Effector memory CD4-positive, alpha-beta T cell (primary cell): Measurements from ENCODE around the gene CTAG1A.
"Not testable (repeated sequence)": the region's sequence is repeated elsewhere in the genome, so short reads cannot be mapped to it uniquely, and the experiment has no call there.

Experiments
- DNase-seq, 3 donors: peaks; one replicate each; pipeline ENCODE4 v3.0.0-alpha.2; 2020
- H3K27ac ChIP-seq: 2 replicates; pipeline ENCODE4 v1.7.0; 2013; ENCODE audit warnings: mild to moderate bottlenecking, low read length, moderate library complexity; ENCODE audit not compliant: insufficient read depth, poor library complexity, severe bottlenecking
- H3K27me3 ChIP-seq: replicated peaks from 2 replicates; pipeline ENCODE4 v1.7.0; 2013; ENCODE audit warnings: mild to moderate bottlenecking, low read length; ENCODE audit not compliant: insufficient read depth, control insufficient read depth, poor library complexity, severe bottlenecking
- H3K36me3 ChIP-seq: 2 replicates; pipeline ENCODE4 v1.7.0; 2013; ENCODE audit warnings: mild to moderate bottlenecking, low read length, moderate library complexity; ENCODE audit not compliant: control insufficient read depth, insufficient read depth
- H3K4me1 ChIP-seq: 2 replicates; pipeline ENCODE4 v1.7.0; 2013; ENCODE audit warnings: low read length, mild to moderate bottlenecking; ENCODE audit not compliant: control insufficient read depth, insufficient read depth, poor library complexity, severe bottlenecking
- H3K4me3 ChIP-seq: 2 replicates; pipeline ENCODE4 v1.7.0; 2013; ENCODE audit warnings: low read length, low read depth, mild to moderate bottlenecking; ENCODE audit not compliant: insufficient read depth, poor library complexity, severe bottlenecking
- H3K9me3 ChIP-seq: 2 replicates; pipeline ENCODE4 v1.7.0; 2013; ENCODE audit warnings: mild to moderate bottlenecking, low read length, moderate library complexity; ENCODE audit not compliant: control insufficient read depth

Gene CTAG1A

GRCh38 chrX:154597221-154597620 is 12.3 kb downstream of the CTAG1A start:
- H3K4me3 ChIP-seq: no peak overlapping the region
- H3K9me3 ChIP-seq: no peaks in the 10 kb centered on the region
- no peaks in the 10 kb centered on the region for H3K4me1 ChIP-seq
- DNase-seq: no peak
- H3K27me3 ChIP-seq: no peaks in the 10 kb centered on the region
- H3K27ac ChIP-seq: no peak overlapping the region
- no peaks in the 10 kb centered on the region for H3K36me3 ChIP-seq

- Histone ChIP-seq H3K36me3 (no peaks in the 10 kb centered on the region), H3K4me3 (no peak overlapping the region), H3K27me3 (no peaks in the 10 kb centered on the region), H3K27ac (no peak overlapping the region), H3K9me3 (no peaks in the 10 kb centered on the region), H3K4me1 (no peaks in the 10 kb centered on the region)
- no peak for DNase-seq
Observed at GRCh38 chrX:154598656-154599055, 13.7 kb downstream of the CTAG1A start.

GRCh38 chrX:154599531-154599930 is 14.6 kb downstream of the CTAG1A start:
- Histone ChIP-seq H3K27ac (no peak overlapping the region), H3K4me3 (no peak overlapping the region), H3K27me3 (no peaks in the 10 kb centered on the region), H3K4me1 (no peaks in the 10 kb centered on the region), H3K36me3 (no peaks in the 10 kb centered on the region), H3K9me3 (no peaks in the 10 kb centered on the region)
- no peak for DNase-seq

- H3K4me1 ChIP-seq: no peaks in the 10 kb centered on the region
- H3K36me3 ChIP-seq: no peaks in the 10 kb centered on the region
- H3K27ac ChIP-seq: no peak overlapping the region
- DNase-seq: no peak
- no peaks in the 10 kb centered on the region for H3K9me3 ChIP-seq
- H3K27me3 ChIP-seq: no peaks in the 10 kb centered on the region
- no peak overlapping the region for H3K4me3 ChIP-seq
Observed at GRCh38 chrX:154600759-154601374, 15.9 kb downstream of the CTAG1A start.

- H3K9me3 ChIP-seq: no peaks in the 10 kb centered on the region
- H3K27ac ChIP-seq: no peak overlapping the region
- no peak for DNase-seq
- no peaks in the 10 kb centered on the region for H3K4me1 ChIP-seq
- no peak overlapping the region for H3K4me3 ChIP-seq
- no peaks in the 10 kb centered on the region for H3K36me3 ChIP-seq
- no peaks in the 10 kb centered on the region for H3K27me3 ChIP-seq
Observed at GRCh38 chrX:154602226-154602625, 17.3 kb downstream of the CTAG1A start.

DNA sequence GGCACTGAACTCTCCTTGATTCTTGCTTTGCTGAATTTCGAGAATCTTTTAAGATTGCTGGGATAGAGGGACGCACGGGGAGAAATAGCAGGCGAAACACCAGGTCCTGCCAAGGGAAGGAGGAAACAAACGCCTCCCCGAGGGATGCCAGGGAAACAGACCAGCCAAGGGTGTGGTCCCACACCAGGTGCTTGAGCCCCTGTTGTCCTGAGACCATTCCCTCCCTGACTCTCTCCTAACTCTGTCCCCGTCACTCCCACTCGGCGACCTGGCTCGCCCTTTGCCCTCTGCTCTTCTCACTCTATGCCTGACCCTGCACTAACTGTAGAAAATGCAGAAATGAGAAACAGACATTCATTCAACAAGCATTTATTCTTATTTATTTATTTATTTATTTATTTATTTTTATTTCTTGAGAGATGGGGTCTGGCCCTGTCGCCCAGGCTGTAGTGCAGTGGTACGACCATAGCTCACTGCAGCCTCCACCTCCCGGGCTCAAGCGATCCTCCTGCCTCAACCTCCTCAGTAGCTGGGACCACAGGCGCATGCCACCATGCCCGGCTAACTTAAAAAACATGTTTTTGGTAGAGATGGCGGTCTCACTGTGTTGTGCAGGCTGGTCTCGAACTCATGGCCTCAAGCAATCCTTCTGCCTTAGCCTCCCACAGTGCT is 18.0 kb downstream of the CTAG1A start:
- H3K4me1 ChIP-seq: no peaks in the 10 kb centered on the region
- no peak overlapping the region for H3K4me3 ChIP-seq

GRCh38 chrX:154603438-154604430 is 18.8 kb downstream of the CTAG1A start:
- H3K27ac ChIP-seq: no peak overlapping the region
- H3K27me3 ChIP-seq: no peaks in the 10 kb centered on the region
- H3K9me3 ChIP-seq: no peaks in the 10 kb centered on the region
- DNase-seq: no peak
- H3K4me3 ChIP-seq: no peak overlapping the region
- no peaks in the 10 kb centered on the region for H3K36me3 ChIP-seq
- H3K4me1 ChIP-seq: no peaks in the 10 kb centered on the region

More for the DNA sequence above, 18.0 kb downstream of the CTAG1A start:
- DNase-seq: no peak
- Histone ChIP-seq H3K36me3 (no peaks in the 10 kb centered on the region), H3K27ac (no peak overlapping the region), H3K9me3 (no peaks in the 10 kb centered on the region), H3K27me3 (no peaks in the 10 kb centered on the region)

- DNase-seq: no peak
- no peak overlapping the region for H3K27ac ChIP-seq
- H3K27me3 ChIP-seq: no peaks in the 10 kb centered on the region
Observed at GRCh38 chrX:154605566-154605965, 20.6 kb downstream of the CTAG1A start.

GRCh38 chrX:154607370-154607769 is 22.4 kb downstream of the CTAG1A start:
- no peaks in the 10 kb centered on the region for H3K9me3 ChIP-seq
- no peak overlapping the region for H3K27ac ChIP-seq
- H3K36me3 ChIP-seq: no peaks in the 10 kb centered on the region
- H3K27me3 ChIP-seq: no peaks in the 10 kb centered on the region
- H3K4me1 ChIP-seq: no peaks in the 10 kb centered on the region
- DNase-seq: no peak
- no peak overlapping the region for H3K4me3 ChIP-seq

More at GRCh38 chrX:154605566-154605965, 20.6 kb downstream of the CTAG1A start:
- Histone ChIP-seq H3K4me3 (no peak overlapping the region), H3K4me1 (no peaks in the 10 kb centered on the region), H3K9me3 (no peaks in the 10 kb centered on the region), H3K36me3 (no peaks in the 10 kb centered on the region)

- not testable (repeated sequence) for H3K9me3 ChIP-seq, H3K27me3 ChIP-seq, H3K4me1 ChIP-seq, H3K36me3 ChIP-seq, H3K27ac ChIP-seq, DNase-seq, H3K4me3 ChIP-seq
Observed at GRCh38 chrX:154607976-154608375, 23.0 kb downstream of the CTAG1A start.
